ENCODE data around the gene PPM1B. TPM values are rescaled to one million over a fixed set of nuclear protein-coding genes. Genes with fewer than 3 reads are reported as not detected.

PPM1B gene
- total RNA-seq, 1 donor: 31.5 TPM

GRCh38 chr2:44137048-44137447 is 31.6 kb upstream of the PPM1B start:
- no peak for TF ChIP-seq CTCF (IDR thresholded peaks at IDR 0.05; ENCODE audit: extremely low read depth, low read depth, low read length)
- DNase-seq (ENCODE audit: insufficient read length, low spot score, missing footprints): no peak
- Histone ChIP-seq H3K79me2 (ENCODE audit: insufficient read depth, low read length) (no peaks in the 10 kb centered on the region), H3K4me1 (ENCODE audit: insufficient read depth, low read length) (peaks cover 17% of the 10 kb centered on the region), H3K36me3 (ENCODE audit: insufficient read depth, low read length) (no peaks in the 10 kb centered on the region), H3K27me3 (ENCODE audit: insufficient read depth, low read length) (no peaks in the 10 kb centered on the region), H4K20me1 (ENCODE audit: insufficient read depth, low read length) (no peaks in the 10 kb centered on the region), H3K9me3 (ENCODE audit: low read depth, low read length) (no peaks in the 10 kb centered on the region), H3K27ac (ENCODE audit: low read depth, low read length) (no peak overlapping the region), H2AFZ (ENCODE audit: low read length) (no peak overlapping the region), H3K4me3 (ENCODE audit: insufficient read depth, low read length) (no peak overlapping the region), H3K4me2 (ENCODE audit: insufficient read depth, low read length) (no peak overlapping the region)

GRCh38 chr2:44137872-44138551 is 30.7 kb upstream of the PPM1B start:
- H3K36me3 ChIP-seq (ENCODE audit: insufficient read depth, low read length): no peaks in the 10 kb centered on the region
- peaks cover 17% of the 10 kb centered on the region for H3K4me1 ChIP-seq (ENCODE audit: insufficient read depth, low read length)
- no peaks in the 10 kb centered on the region for H3K27me3 ChIP-seq (ENCODE audit: insufficient read depth, low read length)
- H3K4me3 ChIP-seq (ENCODE audit: insufficient read depth, low read length): no peak overlapping the region
- H3K79me2 ChIP-seq (ENCODE audit: insufficient read depth, low read length): no peaks in the 10 kb centered on the region
- H3K9me3 ChIP-seq (ENCODE audit: low read depth, low read length): no peaks in the 10 kb centered on the region
- H2AFZ ChIP-seq (ENCODE audit: low read length): no peak overlapping the region
- no peak for DNase-seq (ENCODE audit: insufficient read length, low spot score, missing footprints)
- H4K20me1 ChIP-seq (ENCODE audit: insufficient read depth, low read length): no peaks in the 10 kb centered on the region
- no peak overlapping the region for H3K4me2 ChIP-seq (ENCODE audit: insufficient read depth, low read length)
- TF ChIP-seq CTCF (IDR thresholded peaks at IDR 0.05; ENCODE audit: extremely low read depth, low read depth, low read length): no peak
- H3K27ac ChIP-seq (ENCODE audit: low read depth, low read length): no peak overlapping the region

- Histone ChIP-seq H3K36me3 (ENCODE audit: insufficient read depth, low read length) (no peaks in the 10 kb centered on the region), H3K4me2 (ENCODE audit: insufficient read depth, low read length) (no peak overlapping the region), H2AFZ (ENCODE audit: low read length) (no peak overlapping the region), H4K20me1 (ENCODE audit: insufficient read depth, low read length) (no peaks in the 10 kb centered on the region), H3K9me3 (ENCODE audit: low read depth, low read length) (no peaks in the 10 kb centered on the region), H3K79me2 (ENCODE audit: insufficient read depth, low read length) (no peaks in the 10 kb centered on the region), H3K27ac (ENCODE audit: low read depth, low read length) (no peak overlapping the region), H3K4me1 (ENCODE audit: insufficient read depth, low read length) (peaks cover 17% of the 10 kb centered on the region), H3K4me3 (ENCODE audit: insufficient read depth, low read length) (no peak overlapping the region), H3K27me3 (ENCODE audit: insufficient read depth, low read length) (no peaks in the 10 kb centered on the region)
- TF ChIP-seq CTCF (IDR thresholded peaks at IDR 0.05; ENCODE audit: extremely low read depth, low read depth, low read length): no peak
- DNase-seq (ENCODE audit: insufficient read length, low spot score, missing footprints): no peak
Measured at GRCh38 chr2:44139741-44140140, 28.9 kb upstream of the PPM1B start.

GRCh38 chr2:44142306-44142705 is 26.4 kb upstream of the PPM1B start:
- Histone ChIP-seq H3K4me3 (ENCODE audit: insufficient read depth, low read length) (no peak overlapping the region), H3K4me2 (ENCODE audit: insufficient read depth, low read length) (no peak overlapping the region), H3K27me3 (ENCODE audit: insufficient read depth, low read length) (no peaks in the 10 kb centered on the region), H4K20me1 (ENCODE audit: insufficient read depth, low read length) (no peaks in the 10 kb centered on the region), H3K79me2 (ENCODE audit: insufficient read depth, low read length) (no peaks in the 10 kb centered on the region), H2AFZ (ENCODE audit: low read length) (no peak overlapping the region), H3K27ac (ENCODE audit: low read depth, low read length) (no peak overlapping the region), H3K4me1 (ENCODE audit: insufficient read depth, low read length) (no peaks in the 10 kb centered on the region), H3K36me3 (ENCODE audit: insufficient read depth, low read length) (no peaks in the 10 kb centered on the region), H3K9me3 (ENCODE audit: low read depth, low read length) (no peaks in the 10 kb centered on the region)
- no peak for DNase-seq (ENCODE audit: insufficient read length, low spot score, missing footprints)
- TF ChIP-seq CTCF (IDR thresholded peaks at IDR 0.05; ENCODE audit: extremely low read depth, low read depth, low read length): no peak
